ENCODE data around the gene TSHZ2.

Gene TSHZ2

DNA sequence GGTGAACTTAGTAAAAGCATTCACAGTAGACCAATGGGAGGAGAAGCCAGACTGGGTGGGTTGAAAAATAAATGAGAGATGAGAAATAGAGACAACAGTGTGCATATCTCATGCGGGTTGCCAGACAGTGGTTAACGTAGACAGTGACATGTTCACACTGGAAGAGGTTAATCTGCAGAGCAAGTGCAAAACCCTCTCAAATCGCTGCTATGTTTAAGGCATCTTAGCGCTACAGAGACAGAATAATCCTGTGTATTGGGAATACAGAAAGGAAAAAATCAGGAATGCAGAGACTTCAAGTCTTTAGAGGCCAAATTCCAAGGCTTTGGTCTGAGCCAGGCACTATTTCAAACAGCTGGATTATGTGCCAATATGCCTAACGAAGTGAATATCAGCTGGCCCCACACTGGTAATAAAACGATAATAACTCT lies 107.1 kb downstream of the TSHZ2 start:
- TF ChIP-seq GATA3 (IDR thresholded peaks at IDR 0.05; ENCODE audit: low read depth, low read length) (no peak), GATA2 (IDR thresholded peaks at IDR 0.05; ENCODE audit: low read depth, low read length) (no peak)

DNA sequence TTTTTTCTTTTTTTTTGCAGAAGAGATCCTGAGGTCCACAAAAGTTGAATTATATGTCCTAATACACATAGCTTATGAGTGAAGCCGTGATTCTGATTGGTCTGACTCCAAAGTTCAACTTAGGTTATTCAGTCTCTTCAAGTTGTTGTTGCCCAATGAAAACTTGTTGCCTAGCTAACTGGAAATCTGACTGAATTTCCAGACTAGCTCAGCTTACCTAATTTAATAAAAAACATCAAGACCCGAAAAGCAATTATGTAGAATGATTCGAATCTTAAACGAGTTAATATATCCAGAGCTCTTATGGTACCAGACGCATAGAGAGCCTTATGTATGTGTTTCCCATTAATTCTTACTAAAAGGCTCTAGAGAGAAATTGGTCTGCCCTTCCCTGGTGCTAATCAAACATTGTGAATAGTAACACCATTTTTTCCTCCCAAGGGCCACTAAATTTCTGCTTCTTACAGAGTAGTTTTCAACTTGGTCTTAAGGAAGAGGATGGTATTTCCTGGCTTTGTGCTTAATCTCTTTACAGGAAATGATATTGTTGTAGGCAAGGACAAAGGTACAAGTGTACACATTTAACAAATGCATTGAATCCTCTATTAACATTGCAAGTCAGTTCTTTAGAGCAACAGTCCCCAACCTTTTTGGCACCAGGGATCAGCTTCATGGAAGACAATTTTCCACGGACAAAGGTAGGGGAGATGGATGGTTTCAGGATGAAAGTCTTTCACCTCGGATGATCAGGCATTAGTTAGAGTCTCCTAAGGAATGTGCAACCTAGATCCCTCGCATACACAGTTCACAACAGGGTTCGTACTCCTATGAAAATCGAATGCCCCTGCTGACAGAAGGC lies 107.9 kb downstream of the TSHZ2 start:
- TF ChIP-seq GATA2 (IDR thresholded peaks at IDR 0.05; ENCODE audit: low read depth, low read length), result no peak
- no peak for TF ChIP-seq GATA3 (IDR thresholded peaks at IDR 0.05; ENCODE audit: low read depth, low read length)

DNA sequence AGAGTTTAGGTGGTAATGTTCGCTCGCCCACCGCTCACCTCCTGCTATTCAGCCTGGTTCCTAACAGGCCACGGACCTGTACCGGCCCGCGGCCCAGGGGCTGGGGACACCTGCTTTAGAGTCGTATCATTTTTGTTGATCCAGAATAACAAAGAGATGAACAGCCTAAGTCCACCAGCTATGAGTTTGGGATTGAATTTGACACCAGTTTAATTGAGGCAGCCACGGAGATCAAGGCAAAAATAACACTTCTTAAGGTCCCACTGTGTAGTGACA lies 108.5 kb downstream of the TSHZ2 start:
- TF ChIP-seq GATA3 (IDR thresholded peaks at IDR 0.05; ENCODE audit: low read depth, low read length) (no peak), GATA2 (IDR thresholded peaks at IDR 0.05; ENCODE audit: low read depth, low read length) (no peak)

DNA sequence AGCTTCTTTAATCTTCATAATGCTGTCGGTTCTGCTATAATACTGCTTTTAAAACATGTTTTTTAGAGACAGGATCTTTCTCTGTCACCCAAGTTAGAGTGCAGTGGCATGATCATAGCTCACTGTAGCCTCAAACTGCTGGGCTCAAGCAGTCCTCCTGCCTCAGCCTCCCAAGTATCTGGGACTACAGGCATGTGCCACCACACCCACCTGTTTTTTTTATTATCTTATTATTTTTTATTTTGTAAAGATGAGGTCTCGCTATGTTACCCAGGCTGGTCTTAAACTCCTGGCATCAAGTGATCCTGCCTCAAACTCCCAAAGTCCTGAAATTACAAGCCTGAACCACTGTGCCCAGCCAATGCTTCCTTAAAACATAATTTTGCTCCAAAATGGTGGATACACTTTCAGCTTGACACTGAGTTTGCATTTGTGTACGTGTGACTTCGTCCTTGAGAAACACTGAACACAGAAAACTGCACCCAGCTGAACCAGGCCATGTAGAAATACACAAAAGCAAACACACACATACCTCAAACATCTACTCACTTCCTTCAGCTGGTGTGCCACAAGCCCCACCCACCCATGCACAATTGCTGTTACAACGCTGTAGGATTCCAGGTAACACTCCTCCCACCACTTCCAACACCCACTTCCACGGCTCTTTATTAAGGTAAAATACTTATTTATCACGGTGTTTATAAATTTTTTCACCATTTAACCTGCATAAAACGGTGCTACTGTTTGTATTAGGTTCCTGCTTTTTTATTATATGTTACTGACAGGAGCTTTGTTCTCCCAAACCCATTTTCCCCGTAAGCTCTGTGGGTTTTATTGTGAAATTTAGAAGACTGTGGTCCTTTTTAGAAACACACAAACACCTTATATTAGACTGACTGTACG lies 109.1 kb downstream of the TSHZ2 start:
- TF ChIP-seq GATA2 (IDR thresholded peaks at IDR 0.05; ENCODE audit: low read depth, low read length), result no peak
- no peak for TF ChIP-seq GATA3 (IDR thresholded peaks at IDR 0.05; ENCODE audit: low read depth, low read length)

DNA sequence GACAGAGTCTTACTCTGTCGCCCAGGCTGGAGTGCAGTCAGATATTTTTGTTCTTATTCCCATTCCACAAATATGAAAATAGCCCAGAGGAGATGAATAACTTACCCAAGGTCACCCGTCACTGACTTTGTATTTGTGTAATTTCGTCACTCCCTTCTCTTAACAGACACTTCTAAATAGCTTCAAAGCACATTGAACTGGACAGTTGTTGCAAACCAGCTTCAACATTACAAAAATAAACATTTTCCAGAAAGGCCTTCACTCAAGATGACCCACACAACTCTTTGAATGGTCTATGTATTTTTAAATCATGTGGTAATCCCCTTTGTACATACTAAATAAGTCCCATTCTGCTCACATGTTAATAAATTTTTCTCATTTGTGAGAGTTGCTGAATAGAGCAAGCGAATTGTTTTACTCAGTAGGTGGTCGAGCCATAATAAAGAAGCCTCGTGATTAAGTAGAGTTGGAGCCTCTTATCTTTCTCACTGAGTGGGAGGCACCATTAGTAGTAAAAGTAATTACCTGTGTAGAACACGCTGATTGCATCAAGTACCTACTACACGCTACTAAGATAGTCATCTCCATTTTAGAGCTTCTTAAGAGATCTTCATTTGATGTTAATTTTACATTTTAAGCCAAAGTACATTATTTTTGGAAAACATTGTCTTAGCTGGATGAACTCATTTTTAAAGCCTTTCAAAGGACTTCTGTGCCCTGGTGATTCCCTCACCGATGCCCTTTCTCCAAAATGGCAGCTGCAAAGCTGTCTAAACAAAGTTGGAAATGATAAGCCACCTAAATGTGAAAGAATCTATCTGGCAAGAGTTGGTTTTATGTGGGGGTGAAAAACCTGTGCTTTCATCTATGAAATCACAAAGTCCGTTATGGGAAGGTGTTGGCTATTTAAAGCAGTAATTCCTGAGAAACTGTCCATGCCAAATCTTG lies 110.0 kb downstream of the TSHZ2 start:
- TF ChIP-seq GATA3 (IDR thresholded peaks at IDR 0.05; ENCODE audit: low read depth, low read length) (no peak), GATA2 (IDR thresholded peaks at IDR 0.05; ENCODE audit: low read depth, low read length) (no peak)

DNA sequence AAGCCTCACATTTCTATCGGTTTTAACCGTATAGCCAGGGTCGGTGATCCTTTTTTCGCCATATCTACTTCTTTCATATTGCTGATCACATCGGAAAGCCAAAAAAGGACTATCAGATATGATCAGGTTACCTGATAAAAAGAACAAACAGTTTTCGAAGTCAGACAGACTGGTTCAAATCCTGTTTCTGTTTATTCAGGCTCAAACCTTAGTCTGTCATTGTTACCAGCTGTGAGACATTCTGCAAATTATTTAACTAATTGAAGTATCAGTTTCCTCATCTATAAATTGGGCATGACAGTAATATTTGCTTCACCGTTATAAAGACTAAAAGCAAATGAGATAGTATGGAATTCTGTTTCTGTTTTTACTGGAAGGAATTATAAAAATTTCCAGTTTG lies 111.3 kb downstream of the TSHZ2 start:
- TF ChIP-seq GATA2 (IDR thresholded peaks at IDR 0.05; ENCODE audit: low read depth, low read length), result no peak
- TF ChIP-seq GATA3 (IDR thresholded peaks at IDR 0.05; ENCODE audit: low read depth, low read length), result no peak

DNA sequence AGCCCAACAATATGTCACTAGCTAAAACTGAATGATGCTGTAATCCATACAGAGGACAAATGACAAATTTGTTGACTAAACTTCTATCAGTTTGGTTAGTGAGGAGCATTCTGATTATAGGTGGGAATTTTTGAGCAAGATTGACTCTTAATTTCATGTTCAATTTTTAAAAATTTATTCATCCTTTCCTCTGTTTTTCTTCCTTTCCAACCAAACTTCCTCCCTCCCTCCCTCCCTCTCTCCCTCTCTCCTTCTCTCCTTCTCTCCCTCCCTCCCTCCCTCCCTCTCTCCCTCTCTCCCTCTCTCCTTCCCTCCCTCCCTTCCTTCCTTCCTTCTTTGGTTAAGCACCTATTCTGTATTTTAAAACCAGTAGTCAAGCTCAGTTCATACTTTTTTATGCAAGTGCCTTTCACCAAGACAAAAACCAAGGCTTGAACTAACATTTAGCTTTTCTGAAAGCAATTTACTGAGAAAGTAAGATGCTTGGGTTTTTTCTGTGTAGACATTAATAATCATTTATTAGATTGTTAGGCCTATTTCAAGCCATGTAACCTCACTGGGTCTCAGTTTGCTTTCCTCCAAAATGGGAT lies 112.3 kb downstream of the TSHZ2 start:
- TF ChIP-seq GATA3 (IDR thresholded peaks at IDR 0.05; ENCODE audit: low read depth, low read length) (no peak), GATA2 (IDR thresholded peaks at IDR 0.05; ENCODE audit: low read depth, low read length) (no peak)

DNA sequence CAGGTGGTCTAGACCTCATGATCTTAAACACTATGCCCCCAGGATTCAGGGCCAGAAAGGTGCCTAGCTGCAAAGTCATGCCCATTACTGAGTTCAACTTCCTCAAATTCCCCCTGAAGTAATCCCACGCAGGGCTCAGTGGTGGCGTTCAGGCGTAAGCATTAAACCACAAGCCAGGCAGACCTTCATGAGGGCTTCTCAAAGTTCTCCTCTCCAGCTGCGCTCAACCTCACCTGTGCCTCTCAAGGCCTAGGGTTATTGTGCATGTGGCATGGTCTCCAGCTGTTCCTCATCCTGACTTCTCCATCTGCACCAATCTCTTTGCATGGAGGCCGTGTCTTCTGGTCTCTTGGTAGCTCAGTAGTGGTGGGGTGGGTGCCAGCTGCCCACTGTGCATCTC lies 113.6 kb downstream of the TSHZ2 start:
- TF ChIP-seq GATA2 (IDR thresholded peaks at IDR 0.05; ENCODE audit: low read depth, low read length), result no peak
- TF ChIP-seq GATA3 (IDR thresholded peaks at IDR 0.05; ENCODE audit: low read depth, low read length), result no peak

DNA sequence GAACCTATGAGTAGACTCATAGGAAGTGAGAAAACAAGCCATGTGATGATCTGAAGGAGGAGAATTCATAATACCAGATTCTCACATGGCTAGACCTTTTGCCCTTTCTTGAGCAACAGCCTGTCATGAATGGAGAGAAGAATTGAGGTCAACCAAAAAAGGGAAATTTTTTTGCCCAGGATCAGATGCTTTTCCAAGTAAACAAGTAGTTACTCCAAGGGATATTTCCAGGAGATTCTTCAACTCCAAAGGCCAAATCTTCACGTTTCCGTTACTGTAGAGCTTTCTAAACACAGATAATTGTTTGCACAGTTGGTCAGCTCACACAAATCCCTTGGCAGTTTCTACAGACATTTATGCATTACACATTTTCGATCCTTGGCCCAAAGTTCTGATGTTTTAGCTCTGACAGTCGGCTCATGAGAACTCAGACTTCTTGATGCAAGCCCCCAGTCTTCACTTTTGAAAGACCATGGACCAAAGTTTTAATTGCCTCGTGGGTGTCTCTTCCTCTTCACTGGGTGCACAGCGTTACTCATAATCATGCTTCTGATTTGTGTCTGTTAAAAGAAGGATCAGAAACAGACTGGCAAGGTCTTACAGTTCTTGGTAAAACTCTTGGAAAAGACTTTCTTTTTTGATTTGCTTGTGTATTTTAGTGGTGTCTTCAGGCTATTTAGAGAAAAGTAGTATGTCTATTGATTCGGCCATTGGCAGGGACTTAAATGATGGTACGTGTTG lies 115.0 kb downstream of the TSHZ2 start:
- TF ChIP-seq GATA2 (IDR thresholded peaks at IDR 0.05; ENCODE audit: low read depth, low read length) (no peak), GATA3 (IDR thresholded peaks at IDR 0.05; ENCODE audit: low read depth, low read length) (no peak)

DNA sequence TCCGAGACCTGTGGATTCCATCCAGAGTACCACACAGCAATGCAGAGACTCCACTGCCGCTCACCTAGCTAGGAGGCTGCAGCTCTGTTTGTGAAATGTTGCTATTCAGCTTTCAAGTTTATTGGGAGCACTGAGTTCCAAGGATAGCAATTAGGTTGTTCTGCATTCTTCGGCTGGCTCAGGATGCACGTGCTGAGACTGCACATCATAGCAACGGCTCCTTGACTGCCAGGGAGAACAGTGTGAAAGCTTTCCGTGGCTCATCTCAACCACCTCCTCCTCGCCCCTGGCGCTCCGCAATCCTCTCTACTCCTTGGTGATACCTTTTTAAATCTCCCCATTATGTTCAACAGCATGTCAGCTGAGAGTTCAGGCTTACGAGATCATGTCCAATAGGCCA lies 116.6 kb downstream of the TSHZ2 start:
- TF ChIP-seq GATA2 (IDR thresholded peaks at IDR 0.05; ENCODE audit: low read depth, low read length), result no peak
- no peak for TF ChIP-seq GATA3 (IDR thresholded peaks at IDR 0.05; ENCODE audit: low read depth, low read length)

DNA sequence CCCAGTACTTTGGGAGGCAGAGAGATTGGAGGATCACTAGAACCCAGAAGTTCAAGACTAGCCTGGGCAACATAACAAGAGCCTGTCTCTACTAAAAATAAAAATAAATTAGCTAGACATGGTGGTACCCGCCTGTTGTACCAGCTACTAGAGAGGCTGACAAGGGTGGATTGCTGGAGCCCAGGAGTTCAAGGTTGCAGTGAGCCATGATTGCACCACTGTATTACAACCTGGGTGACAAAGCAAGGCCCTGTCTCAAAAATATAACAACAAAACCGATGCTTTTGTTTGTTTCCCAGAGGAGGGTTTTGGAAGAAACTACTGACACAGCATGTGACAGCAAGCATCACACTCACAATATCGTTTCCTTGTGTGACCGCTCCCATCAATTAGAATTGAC lies 119.6 kb downstream of the TSHZ2 start:
- no peak for TF ChIP-seq GATA3 (IDR thresholded peaks at IDR 0.05; ENCODE audit: low read depth, low read length)
- TF ChIP-seq GATA2 (IDR thresholded peaks at IDR 0.05; ENCODE audit: low read depth, low read length), result no peak

DNA sequence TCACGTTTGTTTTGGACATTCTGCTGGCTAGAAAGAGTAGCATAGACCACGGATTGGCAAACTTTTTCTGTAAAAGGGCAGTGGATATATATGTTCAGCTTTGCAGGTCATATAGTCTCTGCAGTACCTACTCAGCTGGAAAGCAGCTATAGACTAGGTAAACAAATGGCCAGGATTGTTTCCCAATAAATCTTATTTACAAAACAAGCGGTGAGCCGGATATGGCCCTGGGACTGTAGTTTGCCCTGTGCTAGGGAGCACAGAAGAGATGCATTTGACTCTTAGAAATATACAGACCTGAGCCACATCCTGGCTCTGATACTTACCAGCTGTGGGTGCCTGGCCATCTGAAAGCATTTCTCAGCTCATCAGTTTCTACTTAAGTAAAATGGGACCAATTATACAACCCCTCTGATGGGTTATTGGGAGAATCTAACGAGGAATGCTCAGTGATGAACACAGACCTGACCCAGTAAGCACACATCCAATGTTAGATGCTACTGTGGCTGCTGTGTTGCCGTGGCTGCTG lies 120.7 kb downstream of the TSHZ2 start:
- TF ChIP-seq GATA2 (IDR thresholded peaks at IDR 0.05; ENCODE audit: low read depth, low read length) (no peak), GATA3 (IDR thresholded peaks at IDR 0.05; ENCODE audit: low read depth, low read length) (no peak)

DNA sequence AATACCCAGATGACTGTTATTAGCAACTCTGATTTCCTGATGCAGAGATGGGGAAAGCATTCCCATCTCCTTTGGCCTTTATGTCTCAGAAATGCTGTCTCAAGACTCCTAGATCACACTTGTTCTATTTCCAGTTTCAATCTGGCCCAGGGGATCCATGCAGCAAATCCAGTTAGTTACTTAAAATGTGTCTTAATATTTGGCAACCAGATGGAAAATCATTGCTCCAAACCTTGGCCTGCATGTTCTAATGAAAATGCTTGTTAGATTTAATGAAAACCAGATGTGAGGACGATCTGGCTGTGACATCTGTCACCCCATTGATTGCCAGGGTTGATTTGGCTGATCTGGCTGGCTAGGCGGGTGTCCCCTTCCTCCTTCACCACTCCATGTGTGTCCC lies 125.2 kb downstream of the TSHZ2 start:
- TF ChIP-seq GATA2 (IDR thresholded peaks at IDR 0.05; ENCODE audit: low read depth, low read length) (peak; percentile 70), GATA3 (IDR thresholded peaks at IDR 0.05; ENCODE audit: low read depth, low read length) (peak; percentile 31; the same call in 1 of the 2 replicates)
